GM15510 (cell line): ENCODE data around the gene DCDC2C.

Experiments used
- POLR2A ChIP-seq: IDR thresholded peaks from 3 replicates; pipeline ENCODE4 v1.6.1; 2011; ENCODE audit warnings: borderline replicate concordance; ENCODE audit not compliant: insufficient read length; ENCODE audit errors: extremely low read depth

Gene DCDC2C

GRCh38 chr2:3758906-3759305 lies 55.5 kb downstream of the DCDC2C start:
- TF ChIP-seq POLR2A = no peak

GRCh38 chr2:3759331-3759730 lies 56.0 kb downstream of the DCDC2C start:
- no peak for TF ChIP-seq POLR2A

GRCh38 chr2:3759761-3760160 lies 56.4 kb downstream of the DCDC2C start:
- no peak for TF ChIP-seq POLR2A

GRCh38 chr2:3761272-3761671 lies 57.9 kb downstream of the DCDC2C start:
- no peak for TF ChIP-seq POLR2A

GRCh38 chr2:3762771-3763447 lies 59.5 kb downstream of the DCDC2C start:
- TF ChIP-seq POLR2A = no peak

- TF ChIP-seq POLR2A = no peak
Measured at GRCh38 chr2:3766824-3767223, 63.4 kb downstream of the DCDC2C start.

GRCh38 chr2:3768960-3769765 lies 65.8 kb downstream of the DCDC2C start:
- TF ChIP-seq POLR2A = no peak

GRCh38 chr2:3769766-3770165 lies 66.4 kb downstream of the DCDC2C start:
- TF ChIP-seq POLR2A = no peak

GRCh38 chr2:3770724-3771415 lies 67.5 kb downstream of the DCDC2C start:
- TF ChIP-seq POLR2A = no peak

GRCh38 chr2:3771576-3771975 lies 68.2 kb downstream of the DCDC2C start:
- no peak for TF ChIP-seq POLR2A

GRCh38 chr2:3774336-3774735 lies 71.0 kb downstream of the DCDC2C start:
- TF ChIP-seq POLR2A = no peak

GRCh38 chr2:3776311-3776710 lies 72.9 kb downstream of the DCDC2C start:
- TF ChIP-seq POLR2A = no peak

GRCh38 chr2:3777966-3778365 lies 74.6 kb downstream of the DCDC2C start:
- TF ChIP-seq POLR2A = no peak

- TF ChIP-seq POLR2A = no peak
Measured at GRCh38 chr2:3778851-3779495, 75.6 kb downstream of the DCDC2C start.

GRCh38 chr2:3779496-3780049 lies 76.2 kb downstream of the DCDC2C start:
- no peak for TF ChIP-seq POLR2A

GRCh38 chr2:3780477-3781402 lies 77.4 kb downstream of the DCDC2C start:
- TF ChIP-seq POLR2A = no peak
